IMR-90 (cell line): Measurements from ENCODE around the gene HYLS1.

Experiments used
- BHLHE40 ChIP-seq: fragments of 150-350 bp; IDR thresholded peaks from 2 replicates; pipeline ENCODE4 v1.6.1; 2016; ENCODE audit warnings: mild to moderate bottlenecking, low read depth, low read length
- MXI1 ChIP-seq: IDR thresholded peaks from 2 replicates; pipeline ENCODE4 v1.6.1; 2012; ENCODE audit warnings: low read depth, mild to moderate bottlenecking, low read length, moderate library complexity, borderline replicate concordance
- POLR2A ChIP-seq: IDR thresholded peaks from 2 replicates; pipeline ENCODE4 v1.6.1; 2012; ENCODE audit warnings: mild to moderate bottlenecking, low read depth, low read length
- RAD21 ChIP-seq: IDR thresholded peaks from 2 replicates; pipeline ENCODE4 v1.6.1; 2012; ENCODE audit warnings: low read length, improper control_type of control experiment
- RCOR1 ChIP-seq: IDR thresholded peaks from 2 replicates; pipeline ENCODE4 v1.6.1; 2012; ENCODE audit warnings: mild to moderate bottlenecking, low read length, improper control_type of control experiment; ENCODE audit not compliant: insufficient replicate concordance
- SMC3 ChIP-seq: fragments of 150-350 bp; IDR thresholded peaks from 2 replicates; pipeline ENCODE4 v1.6.1; 2016; ENCODE audit warnings: low read depth, mild to moderate bottlenecking, antibody characterized with exemption, low read length, moderate library complexity
- TF ChIP-seq, protein P1 (sequence below): conservative IDR thresholded peaks from 2 replicates; pipeline ENCODE4 v1.5.1; 2012; ENCODE audit warnings: mild to moderate bottlenecking, low read depth, low read length, improper control_type of control experiment

DNA sequence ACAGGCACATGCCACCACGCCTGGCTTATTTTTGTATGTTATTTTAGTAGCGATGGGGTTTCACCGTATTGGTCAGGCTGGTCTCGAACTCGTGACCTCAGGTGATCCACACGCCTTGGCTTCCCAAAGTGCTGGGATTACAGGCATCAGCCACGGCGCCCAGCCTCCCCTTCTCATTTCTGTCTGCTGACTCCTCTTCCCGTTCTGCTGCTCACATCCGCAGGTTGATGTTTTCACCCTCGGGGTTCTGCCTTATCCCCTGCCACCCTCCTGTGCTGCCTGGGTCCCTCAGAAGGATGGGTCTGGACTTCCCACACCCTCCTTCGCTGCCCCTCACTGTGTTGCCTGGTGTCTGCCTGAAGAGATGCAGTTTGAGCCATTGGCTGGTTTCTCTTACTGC, 39.2 kb downstream of the HYLS1 start:
- TF ChIP-seq, protein P1, sequence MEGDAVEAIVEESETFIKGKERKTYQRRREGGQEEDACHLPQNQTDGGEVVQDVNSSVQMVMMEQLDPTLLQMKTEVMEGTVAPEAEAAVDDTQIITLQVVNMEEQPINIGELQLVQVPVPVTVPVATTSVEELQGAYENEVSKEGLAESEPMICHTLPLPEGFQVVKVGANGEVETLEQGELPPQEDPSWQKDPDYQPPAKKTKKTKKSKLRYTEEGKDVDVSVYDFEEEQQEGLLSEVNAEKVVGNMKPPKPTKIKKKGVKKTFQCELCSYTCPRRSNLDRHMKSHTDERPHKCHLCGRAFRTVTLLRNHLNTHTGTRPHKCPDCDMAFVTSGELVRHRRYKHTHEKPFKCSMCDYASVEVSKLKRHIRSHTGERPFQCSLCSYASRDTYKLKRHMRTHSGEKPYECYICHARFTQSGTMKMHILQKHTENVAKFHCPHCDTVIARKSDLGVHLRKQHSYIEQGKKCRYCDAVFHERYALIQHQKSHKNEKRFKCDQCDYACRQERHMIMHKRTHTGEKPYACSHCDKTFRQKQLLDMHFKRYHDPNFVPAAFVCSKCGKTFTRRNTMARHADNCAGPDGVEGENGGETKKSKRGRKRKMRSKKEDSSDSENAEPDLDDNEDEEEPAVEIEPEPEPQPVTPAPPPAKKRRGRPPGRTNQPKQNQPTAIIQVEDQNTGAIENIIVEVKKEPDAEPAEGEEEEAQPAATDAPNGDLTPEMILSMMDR, result no peak
- TF ChIP-seq RAD21 (no peak), POLR2A (no peak), SMC3 (no peak), BHLHE40 (no peak), RCOR1 (no peak), MXI1 (no peak)
